ENCODE measurements around the gene DEFB112.

DNA sequence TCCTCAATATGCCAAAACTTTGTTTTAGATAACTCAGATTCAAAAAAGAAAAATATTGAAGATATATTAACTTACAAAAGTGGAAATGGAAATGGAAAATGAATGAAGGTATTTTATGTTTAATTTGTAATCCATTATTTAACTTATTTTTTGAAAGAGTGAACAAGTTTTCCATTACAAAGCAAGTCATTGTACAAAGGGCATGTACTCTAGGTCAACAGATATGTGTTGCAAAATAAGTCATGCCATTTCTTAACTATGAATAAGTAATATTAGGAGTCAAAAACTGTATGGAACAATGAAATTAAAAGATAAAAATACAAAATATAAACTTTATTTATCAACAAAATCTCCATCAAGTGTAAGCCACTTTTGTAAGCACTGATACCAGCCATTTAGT lies 54.5 kb downstream of the DEFB112 start:
- TF ChIP-seq, protein P1, sequence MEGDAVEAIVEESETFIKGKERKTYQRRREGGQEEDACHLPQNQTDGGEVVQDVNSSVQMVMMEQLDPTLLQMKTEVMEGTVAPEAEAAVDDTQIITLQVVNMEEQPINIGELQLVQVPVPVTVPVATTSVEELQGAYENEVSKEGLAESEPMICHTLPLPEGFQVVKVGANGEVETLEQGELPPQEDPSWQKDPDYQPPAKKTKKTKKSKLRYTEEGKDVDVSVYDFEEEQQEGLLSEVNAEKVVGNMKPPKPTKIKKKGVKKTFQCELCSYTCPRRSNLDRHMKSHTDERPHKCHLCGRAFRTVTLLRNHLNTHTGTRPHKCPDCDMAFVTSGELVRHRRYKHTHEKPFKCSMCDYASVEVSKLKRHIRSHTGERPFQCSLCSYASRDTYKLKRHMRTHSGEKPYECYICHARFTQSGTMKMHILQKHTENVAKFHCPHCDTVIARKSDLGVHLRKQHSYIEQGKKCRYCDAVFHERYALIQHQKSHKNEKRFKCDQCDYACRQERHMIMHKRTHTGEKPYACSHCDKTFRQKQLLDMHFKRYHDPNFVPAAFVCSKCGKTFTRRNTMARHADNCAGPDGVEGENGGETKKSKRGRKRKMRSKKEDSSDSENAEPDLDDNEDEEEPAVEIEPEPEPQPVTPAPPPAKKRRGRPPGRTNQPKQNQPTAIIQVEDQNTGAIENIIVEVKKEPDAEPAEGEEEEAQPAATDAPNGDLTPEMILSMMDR (IDR thresholded peaks at IDR 0.05) = no peak
- no peak for TF ChIP-seq POLR2A (IDR thresholded peaks at IDR 0.05)

All from adrenal gland (tissue), 5 donors.